Measurements from ENCODE around the gene XPO5. TPM values are rescaled to one million over a fixed set of nuclear protein-coding genes. Genes with fewer than 3 reads are reported as not detected.

XPO5 gene
- total RNA-seq, 3 donors from 2014 or later (not counting 1 experiment from before 2014, with no cell fraction given), result 47.6 to 54.6 (median 48.7) TPM

DNA sequence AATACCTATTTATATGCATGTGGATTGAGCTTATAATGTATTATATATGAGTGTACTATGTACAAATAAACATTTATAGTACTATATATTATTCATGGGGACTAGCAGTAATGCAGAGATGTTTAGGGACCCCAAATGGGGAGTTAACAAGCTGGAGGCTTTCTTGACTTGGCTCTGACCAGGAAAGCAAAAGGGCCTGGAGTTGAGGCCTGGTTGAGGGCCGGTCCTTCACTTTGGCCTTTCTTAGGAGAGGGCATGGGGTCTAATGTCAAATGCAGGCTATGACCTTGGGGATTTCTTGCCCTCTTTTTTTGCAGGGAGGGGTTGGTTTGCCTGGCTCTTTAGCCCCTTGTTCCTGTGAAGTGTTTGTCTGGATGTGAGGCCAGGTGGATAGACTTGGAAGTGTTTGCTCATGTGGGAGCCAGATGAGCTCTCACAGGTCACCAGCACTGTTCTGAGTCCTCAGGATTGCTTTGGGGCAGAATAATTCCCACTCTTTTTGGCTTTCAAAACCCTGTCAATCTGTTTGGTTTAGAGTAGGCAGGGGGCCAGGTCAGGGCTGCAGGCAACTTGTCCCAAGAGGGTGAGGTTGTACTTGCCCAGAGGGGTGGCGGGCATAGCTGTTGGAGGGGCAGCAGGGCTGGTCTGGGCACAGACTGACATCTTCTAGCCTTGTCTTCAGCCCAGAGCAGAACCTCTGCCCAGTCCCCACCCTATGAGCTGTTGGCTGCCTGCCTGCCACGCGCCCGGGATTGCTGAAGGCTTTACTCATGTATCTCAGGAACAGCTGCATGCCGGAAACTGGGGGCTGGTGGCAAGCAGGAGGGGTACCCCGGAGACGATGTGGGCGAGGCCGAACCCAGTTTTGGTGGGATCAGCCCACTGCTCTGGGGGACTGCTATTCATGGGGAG is 83.8 kb downstream of the XPO5 start:
- no peaks in the 10 kb centered on the region for H3K36me3 ChIP-seq (ENCODE audit: control insufficient read depth, insufficient read depth, low read length)
- intact Hi-C loops (cut with micrococcal nuclease), result no loop called here
- DNase-seq (no peak), ATAC-seq (no peak)
- H3K27me3 ChIP-seq (ENCODE audit: control insufficient read depth, insufficient read depth, low read length), result no peaks in the 10 kb centered on the region
- Mint-ChIP-seq H3K27ac (peak overlapping the region in 1 of 2 donors; percentile 28), H3K27me3 (ENCODE audit: low read depth in 2 of 2) (no peaks in the 10 kb centered on the region), H3K4me1 (peaks cover 20 to 29% of the 10 kb centered on the region in 2 donors), H3K4me3 (no peak overlapping the region), H3K9me3 (no peaks in the 10 kb centered on the region), H3K36me3 (no peaks in the 10 kb centered on the region)
- no peak overlapping the region for H3K27ac ChIP-seq (ENCODE audit: low read length)
- H3K4me1 ChIP-seq (ENCODE audit: control insufficient read depth, insufficient read depth, low read length), result peaks cover 19% of the 10 kb centered on the region
- TF ChIP-seq, protein P1, sequence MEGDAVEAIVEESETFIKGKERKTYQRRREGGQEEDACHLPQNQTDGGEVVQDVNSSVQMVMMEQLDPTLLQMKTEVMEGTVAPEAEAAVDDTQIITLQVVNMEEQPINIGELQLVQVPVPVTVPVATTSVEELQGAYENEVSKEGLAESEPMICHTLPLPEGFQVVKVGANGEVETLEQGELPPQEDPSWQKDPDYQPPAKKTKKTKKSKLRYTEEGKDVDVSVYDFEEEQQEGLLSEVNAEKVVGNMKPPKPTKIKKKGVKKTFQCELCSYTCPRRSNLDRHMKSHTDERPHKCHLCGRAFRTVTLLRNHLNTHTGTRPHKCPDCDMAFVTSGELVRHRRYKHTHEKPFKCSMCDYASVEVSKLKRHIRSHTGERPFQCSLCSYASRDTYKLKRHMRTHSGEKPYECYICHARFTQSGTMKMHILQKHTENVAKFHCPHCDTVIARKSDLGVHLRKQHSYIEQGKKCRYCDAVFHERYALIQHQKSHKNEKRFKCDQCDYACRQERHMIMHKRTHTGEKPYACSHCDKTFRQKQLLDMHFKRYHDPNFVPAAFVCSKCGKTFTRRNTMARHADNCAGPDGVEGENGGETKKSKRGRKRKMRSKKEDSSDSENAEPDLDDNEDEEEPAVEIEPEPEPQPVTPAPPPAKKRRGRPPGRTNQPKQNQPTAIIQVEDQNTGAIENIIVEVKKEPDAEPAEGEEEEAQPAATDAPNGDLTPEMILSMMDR (IDR thresholded peaks at IDR 0.05), result no peak
- 98% methylated on average over 10 of the region's 10 CpGs for WGBS (ENCODE audit: insufficient coverage)
- H3K4me3 ChIP-seq (ENCODE audit: low read length), result no peak overlapping the region
- no peaks in the 10 kb centered on the region for H3K9me3 ChIP-seq (ENCODE audit: control insufficient read depth, insufficient read depth, low read length)

DNA sequence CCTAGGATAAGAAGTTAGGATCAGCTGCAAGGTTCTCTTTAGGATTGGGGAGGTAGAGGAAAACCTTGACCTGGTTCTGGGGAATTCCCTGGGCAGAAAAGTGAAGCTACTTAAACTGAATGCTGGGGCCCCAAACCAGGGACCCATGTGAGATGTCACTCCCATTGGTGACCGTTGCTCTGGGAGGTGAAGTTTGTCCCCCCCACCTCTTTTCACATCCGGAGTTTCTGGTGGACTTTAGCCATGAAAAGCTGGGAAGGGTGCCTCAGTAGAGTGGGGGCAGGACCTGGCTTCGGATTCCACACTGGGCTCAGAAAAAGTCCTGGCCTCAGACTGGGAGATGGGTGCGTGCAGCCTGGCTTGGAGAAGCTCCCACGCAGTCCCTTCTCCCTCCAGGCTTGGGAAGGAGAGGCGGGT is 85.3 kb downstream of the XPO5 start:
- intact Hi-C loops (cut with micrococcal nuclease), result no loop called here
- 98% methylated on average over 6 of the region's 6 CpGs for WGBS (ENCODE audit: insufficient coverage)
- no peaks in the 10 kb centered on the region for H3K27me3 ChIP-seq (ENCODE audit: control insufficient read depth, insufficient read depth, low read length)
- no peaks in the 10 kb centered on the region for H3K36me3 Mint-ChIP-seq
- ATAC-seq (no peak), DNase-seq (no peak)
- no peaks in the 10 kb centered on the region for H3K9me3 Mint-ChIP-seq
- H3K36me3 ChIP-seq (ENCODE audit: control insufficient read depth, insufficient read depth, low read length), result no peaks in the 10 kb centered on the region
- no peak overlapping the region for H3K4me3 Mint-ChIP-seq
- TF ChIP-seq, protein P1 (IDR thresholded peaks at IDR 0.05), result no peak
- peaks cover 14% of the 10 kb centered on the region for H3K4me1 ChIP-seq (ENCODE audit: control insufficient read depth, insufficient read depth, low read length)
- H3K4me1 Mint-ChIP-seq, result peaks cover 15 to 24% of the 10 kb centered on the region in 2 donors
- no peaks in the 10 kb centered on the region for H3K27me3 Mint-ChIP-seq (ENCODE audit: low read depth in 2 of 2)
- no peaks in the 10 kb centered on the region for H3K9me3 ChIP-seq (ENCODE audit: control insufficient read depth, insufficient read depth, low read length)
- H3K4me3 ChIP-seq (ENCODE audit: low read length), result no peak overlapping the region
- H3K27ac ChIP-seq (ENCODE audit: low read length), result no peak overlapping the region
- H3K27ac Mint-ChIP-seq, result no peak overlapping the region

DNA sequence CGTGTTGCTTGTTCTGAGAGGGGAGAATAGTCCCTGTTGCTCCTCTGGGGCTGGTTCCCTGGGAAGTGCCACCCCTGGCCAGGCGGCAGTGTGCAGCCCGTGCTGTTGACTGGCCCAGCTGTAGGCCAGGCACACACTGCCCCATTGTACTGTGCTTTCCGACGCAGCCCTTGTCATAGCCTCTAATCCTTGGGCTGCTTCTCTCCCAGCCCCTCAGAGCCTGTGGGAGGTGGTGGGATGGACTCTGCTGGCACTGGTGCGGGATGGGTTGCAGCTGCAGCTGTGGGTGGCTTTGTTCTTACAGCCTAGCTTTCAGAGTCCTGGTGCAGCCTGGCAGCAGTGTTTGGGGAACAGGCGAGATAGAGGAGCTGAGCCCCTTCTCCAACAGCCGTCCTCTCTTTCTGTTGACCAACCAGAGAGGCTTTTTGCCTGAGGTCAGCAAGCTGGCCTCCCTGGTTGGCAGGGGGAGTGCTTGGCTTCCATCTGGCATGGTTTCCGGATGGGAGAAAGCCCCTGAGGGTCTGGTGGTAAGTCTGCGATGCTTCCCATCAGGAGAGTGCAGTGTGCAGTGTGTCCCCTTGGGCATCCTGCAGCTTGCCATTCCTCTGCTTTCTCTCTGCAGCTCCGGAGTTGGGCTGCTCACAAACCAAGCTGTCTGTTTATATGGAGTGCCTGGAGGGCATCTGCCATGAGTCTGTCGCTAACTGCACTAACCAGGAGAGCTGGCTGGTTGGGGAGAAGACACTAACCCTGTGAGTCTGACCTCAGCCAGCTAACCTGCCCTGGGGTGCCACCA is 86.4 kb downstream of the XPO5 start:
- intact Hi-C loops (cut with micrococcal nuclease), result no loop called here
- H3K36me3 ChIP-seq (ENCODE audit: control insufficient read depth, insufficient read depth, low read length), result no peaks in the 10 kb centered on the region
- WGBS (ENCODE audit: insufficient coverage), result 92% methylated on average over 12 of the region's 12 CpGs

More for the DNA sequence above, 86.4 kb downstream of the XPO5 start:
- TF ChIP-seq, protein P1 (IDR thresholded peaks at IDR 0.05), result no peak
- H3K9me3 ChIP-seq (ENCODE audit: control insufficient read depth, insufficient read depth, low read length), result no peaks in the 10 kb centered on the region
- no peaks in the 10 kb centered on the region for H3K27me3 Mint-ChIP-seq (ENCODE audit: low read depth in 2 of 2)
- no peaks in the 10 kb centered on the region for H3K9me3 Mint-ChIP-seq
- H3K4me3 Mint-ChIP-seq, result no peak overlapping the region
- H3K27me3 ChIP-seq (ENCODE audit: control insufficient read depth, insufficient read depth, low read length), result no peaks in the 10 kb centered on the region
- H3K27ac ChIP-seq (ENCODE audit: low read length), result no peak overlapping the region
- H3K4me1 ChIP-seq (ENCODE audit: control insufficient read depth, insufficient read depth, low read length), result peaks cover 3% of the 10 kb centered on the region
- H3K4me3 ChIP-seq (ENCODE audit: low read length), result no peak overlapping the region
- H3K27ac Mint-ChIP-seq, result no peak overlapping the region
- H3K36me3 Mint-ChIP-seq, result no peaks in the 10 kb centered on the region
- H3K4me1 Mint-ChIP-seq, result peaks cover 5 to 14% of the 10 kb centered on the region in 2 donors
- DNase-seq (no peak), ATAC-seq (no peak)

Data from natural killer cell (primary cell).